Measurements from ENCODE around the gene ATR. TPM values are rescaled to one million over a fixed set of nuclear protein-coding genes. Genes with fewer than 3 reads are reported as not detected.
A peak's percentile ranks its signal among the peaks of the same experiment; 100 is the strongest.
"Not testable (repeated sequence)": the region's sequence is repeated elsewhere in the genome, so short reads cannot be mapped to it uniquely, and the experiment has no call there.

ATR gene
- total and polyA plus RNA-seq, 4 donors, result 9.0 to 41.3 (median 23.3) TPM

- Histone ChIP-seq H3K27ac (ENCODE audit: low read depth in 1 of 2, low read length in 1 of 2) (peak overlapping the region; percentile 61 to 79), H3K4me1 (ENCODE audit: control insufficient read depth in 5 of 5, insufficient read depth in 5 of 5, low read length in 5 of 5) (peaks cover 0 to 11% (median 0%) of the 10 kb centered on the region in 5 donors), H3K36me3 (ENCODE audit: control insufficient read depth in 4 of 4, insufficient read depth in 4 of 4, low read length in 4 of 4) (no peaks in the 10 kb centered on the region), H3K4me3 (peak overlapping the region; percentile 54), H3K9me3 (ENCODE audit: control insufficient read depth in 4 of 4, insufficient read depth in 3 of 4, low read length in 3 of 4) (no peaks in the 10 kb centered on the region), H3K9ac (ENCODE audit: insufficient read depth in 1 of 2, low read length in 2 of 2) (peak overlapping the region in 1 of 2 donors; percentile 63), H3K27me3 (ENCODE audit: control insufficient read depth in 3 of 3, insufficient read depth in 3 of 3, low read length in 2 of 3) (no peaks in the 10 kb centered on the region)
- DNase-seq (peak; percentile 28 to 74 (median 64)), ATAC-seq (ENCODE audit: insufficient read depth, low FRiP score) (peak; percentile 43)
- TF ChIP-seq, protein P1, sequence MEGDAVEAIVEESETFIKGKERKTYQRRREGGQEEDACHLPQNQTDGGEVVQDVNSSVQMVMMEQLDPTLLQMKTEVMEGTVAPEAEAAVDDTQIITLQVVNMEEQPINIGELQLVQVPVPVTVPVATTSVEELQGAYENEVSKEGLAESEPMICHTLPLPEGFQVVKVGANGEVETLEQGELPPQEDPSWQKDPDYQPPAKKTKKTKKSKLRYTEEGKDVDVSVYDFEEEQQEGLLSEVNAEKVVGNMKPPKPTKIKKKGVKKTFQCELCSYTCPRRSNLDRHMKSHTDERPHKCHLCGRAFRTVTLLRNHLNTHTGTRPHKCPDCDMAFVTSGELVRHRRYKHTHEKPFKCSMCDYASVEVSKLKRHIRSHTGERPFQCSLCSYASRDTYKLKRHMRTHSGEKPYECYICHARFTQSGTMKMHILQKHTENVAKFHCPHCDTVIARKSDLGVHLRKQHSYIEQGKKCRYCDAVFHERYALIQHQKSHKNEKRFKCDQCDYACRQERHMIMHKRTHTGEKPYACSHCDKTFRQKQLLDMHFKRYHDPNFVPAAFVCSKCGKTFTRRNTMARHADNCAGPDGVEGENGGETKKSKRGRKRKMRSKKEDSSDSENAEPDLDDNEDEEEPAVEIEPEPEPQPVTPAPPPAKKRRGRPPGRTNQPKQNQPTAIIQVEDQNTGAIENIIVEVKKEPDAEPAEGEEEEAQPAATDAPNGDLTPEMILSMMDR (IDR thresholded peaks at IDR 0.05; ENCODE audit: control extremely low read depth, extremely low read depth), result no peak
- WGBS, 2 donors, result 18 to 19% methylated on average over 7 of the region's 7 CpGs
Measured at GRCh38 chr3:142595581-142595950, 17.0 kb upstream of the ATR start.

DNA sequence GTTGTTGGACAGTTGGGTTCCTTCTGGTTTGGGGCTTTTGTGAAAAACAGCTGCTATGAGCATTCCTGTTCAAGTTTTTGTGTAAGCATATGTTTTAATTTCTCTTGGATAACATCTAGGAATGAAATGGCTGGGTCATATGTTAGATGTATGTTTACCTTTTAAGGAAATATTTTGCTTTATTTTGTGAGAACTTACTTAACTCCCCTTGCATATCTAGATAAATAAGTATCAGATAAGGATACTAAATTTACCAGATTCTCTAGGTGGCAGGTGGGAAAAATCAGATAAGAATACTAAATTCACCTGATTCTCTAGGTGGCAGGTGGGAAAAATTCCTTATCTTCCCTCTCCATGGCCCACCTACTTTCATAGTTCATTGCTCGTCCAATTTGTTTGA, 16.6 kb upstream of the ATR start:
- no peak overlapping the region for H3K4me3 ChIP-seq

GRCh38 chr3:142592268-142592667, 13.7 kb upstream of the ATR start:
- H3K36me3 ChIP-seq (ENCODE audit: control insufficient read depth in 4 of 4, insufficient read depth in 4 of 4, low read length in 4 of 4); ATAC-seq (ENCODE audit: insufficient read depth, low FRiP score); H3K9me3 ChIP-seq (ENCODE audit: control insufficient read depth in 4 of 4, insufficient read depth in 3 of 4, low read length in 3 of 4); H3K9ac ChIP-seq (ENCODE audit: insufficient read depth in 1 of 2, low read length in 2 of 2); H3K4me3 ChIP-seq; H3K27me3 ChIP-seq (ENCODE audit: control insufficient read depth in 3 of 3, insufficient read depth in 3 of 3, low read length in 2 of 3); DNase-seq; H3K27ac ChIP-seq (ENCODE audit: low read depth in 1 of 2, low read length in 1 of 2): not testable (repeated sequence)
- H3K4me1 ChIP-seq (ENCODE audit: control insufficient read depth in 5 of 5, insufficient read depth in 5 of 5, low read length in 5 of 5), result peaks cover 0 to 11% (median 0%) of the 10 kb centered on the region in 5 donors
- WGBS, 2 donors, result 98% methylated on average over 7 of the region's 7 CpGs

More for the DNA sequence above, 16.6 kb upstream of the ATR start:
- ATAC-seq (ENCODE audit: insufficient read depth, low FRiP score) (no peak), DNase-seq (no peak)
- WGBS, 2 donors, result 27 to 46% methylated on average over 1 of the region's 1 CpG
- Histone ChIP-seq H3K27me3 (ENCODE audit: control insufficient read depth in 3 of 3, insufficient read depth in 3 of 3, low read length in 2 of 3) (peaks cover 0 to 2% (median 0%) of the 10 kb centered on the region in 3 donors), H3K9ac (ENCODE audit: insufficient read depth in 1 of 2, low read length in 2 of 2) (no peak overlapping the region), H3K4me1 (ENCODE audit: control insufficient read depth in 5 of 5, insufficient read depth in 5 of 5, low read length in 5 of 5) (peaks cover 0 to 11% (median 0%) of the 10 kb centered on the region in 5 donors), H3K27ac (ENCODE audit: low read depth in 1 of 2, low read length in 1 of 2) (no peak overlapping the region), H3K9me3 (ENCODE audit: control insufficient read depth in 4 of 4, insufficient read depth in 3 of 4, low read length in 3 of 4) (no peaks in the 10 kb centered on the region), H3K36me3 (ENCODE audit: control insufficient read depth in 4 of 4, insufficient read depth in 4 of 4, low read length in 4 of 4) (no peaks in the 10 kb centered on the region)
- TF ChIP-seq, protein P1 (IDR thresholded peaks at IDR 0.05; ENCODE audit: control extremely low read depth, extremely low read depth), result no peak

GRCh38 chr3:142588703-142589102, 10.2 kb upstream of the ATR start:
- Histone ChIP-seq H3K27me3 (ENCODE audit: control insufficient read depth in 3 of 3, insufficient read depth in 3 of 3, low read length in 2 of 3) (peaks cover 0 to 7% (median 3%) of the 10 kb centered on the region in 3 donors), H3K9me3 (ENCODE audit: control insufficient read depth in 4 of 4, insufficient read depth in 3 of 4, low read length in 3 of 4) (no peaks in the 10 kb centered on the region), H3K4me1 (ENCODE audit: control insufficient read depth in 5 of 5, insufficient read depth in 5 of 5, low read length in 5 of 5) (no peaks in the 10 kb centered on the region), H3K36me3 (ENCODE audit: control insufficient read depth in 4 of 4, insufficient read depth in 4 of 4, low read length in 4 of 4) (no peaks in the 10 kb centered on the region), H3K9ac (ENCODE audit: insufficient read depth in 1 of 2, low read length in 2 of 2) (no peak overlapping the region), H3K4me3 (no peak overlapping the region), H3K27ac (ENCODE audit: low read depth in 1 of 2, low read length in 1 of 2) (no peak overlapping the region)
- TF ChIP-seq, protein P1 (IDR thresholded peaks at IDR 0.05; ENCODE audit: control extremely low read depth, extremely low read depth), result no peak
- WGBS, 2 donors, result 84 to 93% methylated on average over 1 of the region's 1 CpG
- ATAC-seq (ENCODE audit: insufficient read depth, low FRiP score) (no peak), DNase-seq (no peak)

All from lung (tissue), 12 donors.